Stomach (tissue), 4 donors: ENCODE data around the gene CDH18.

Experiments
- EP300 ChIP-seq: sonication (generic); formaldehyde crosslinking; IDR thresholded peaks from one replicate; pipeline ENCODE4 v1.6.1; 2017; ENCODE audit warnings: antibody characterized with exemption
- POLR2A ChIP-seq, 4 donors: fragments of 450-650 bp; IDR thresholded peaks; one replicate each; pipeline ENCODE4 v1.6.1; 2016; ENCODE audit warnings: antibody characterized with exemption in 4 of 4, control low read depth in 2 of 4, mild to moderate bottlenecking in 1 of 4, moderate library complexity in 1 of 4
- POLR2AphosphoS5 ChIP-seq, 3 donors: sonication (generic); formaldehyde crosslinking; IDR thresholded peaks; one replicate each; pipeline ENCODE4 v1.6.1; 2016; ENCODE audit warnings: antibody characterized with exemption in 3 of 3
- TF ChIP-seq, protein P1 (sequence below), 7 experiments: fragments of 450-650 bp in 4 of 7; fragments of 200-600 bp in 3 of 7; sonication (generic) in 3 of 7; IDR thresholded peaks; one replicate each; pipeline ENCODE4 v1.5.1; 2016 to 2019; ENCODE audit warnings: antibody characterized with exemption in 7 of 7, control low read depth in 2 of 7, mild to moderate bottlenecking in 1 of 7

GRCh38 chr5:19519448-19519847 is 468.6 kb downstream of the CDH18 start:
- TF ChIP-seq EP300 (no peak), POLR2A (IDR thresholded peaks at IDR 0.05) (no peak), POLR2AphosphoS5 (IDR thresholded peaks at IDR 0.05) (no peak)
- TF ChIP-seq, protein P1, sequence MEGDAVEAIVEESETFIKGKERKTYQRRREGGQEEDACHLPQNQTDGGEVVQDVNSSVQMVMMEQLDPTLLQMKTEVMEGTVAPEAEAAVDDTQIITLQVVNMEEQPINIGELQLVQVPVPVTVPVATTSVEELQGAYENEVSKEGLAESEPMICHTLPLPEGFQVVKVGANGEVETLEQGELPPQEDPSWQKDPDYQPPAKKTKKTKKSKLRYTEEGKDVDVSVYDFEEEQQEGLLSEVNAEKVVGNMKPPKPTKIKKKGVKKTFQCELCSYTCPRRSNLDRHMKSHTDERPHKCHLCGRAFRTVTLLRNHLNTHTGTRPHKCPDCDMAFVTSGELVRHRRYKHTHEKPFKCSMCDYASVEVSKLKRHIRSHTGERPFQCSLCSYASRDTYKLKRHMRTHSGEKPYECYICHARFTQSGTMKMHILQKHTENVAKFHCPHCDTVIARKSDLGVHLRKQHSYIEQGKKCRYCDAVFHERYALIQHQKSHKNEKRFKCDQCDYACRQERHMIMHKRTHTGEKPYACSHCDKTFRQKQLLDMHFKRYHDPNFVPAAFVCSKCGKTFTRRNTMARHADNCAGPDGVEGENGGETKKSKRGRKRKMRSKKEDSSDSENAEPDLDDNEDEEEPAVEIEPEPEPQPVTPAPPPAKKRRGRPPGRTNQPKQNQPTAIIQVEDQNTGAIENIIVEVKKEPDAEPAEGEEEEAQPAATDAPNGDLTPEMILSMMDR (IDR thresholded peaks at IDR 0.05): no peak
